SK-N-MC (cell line): ENCODE results near the gene SPDYE6.

Experiments used
- EZH2 ChIP-seq: fragments of 200-600 bp; sonication (generic); IDR thresholded peaks from one replicate; pipeline ENCODE4 v1.6.1; 2017; ENCODE audit warnings: antibody characterized with exemption
- POLR2AphosphoS5 ChIP-seq: IDR thresholded peaks from 2 replicates; pipeline ENCODE4 v1.6.1; 2012; ENCODE audit warnings: mild to moderate bottlenecking, low read depth, low read length, borderline replicate concordance

DNA sequence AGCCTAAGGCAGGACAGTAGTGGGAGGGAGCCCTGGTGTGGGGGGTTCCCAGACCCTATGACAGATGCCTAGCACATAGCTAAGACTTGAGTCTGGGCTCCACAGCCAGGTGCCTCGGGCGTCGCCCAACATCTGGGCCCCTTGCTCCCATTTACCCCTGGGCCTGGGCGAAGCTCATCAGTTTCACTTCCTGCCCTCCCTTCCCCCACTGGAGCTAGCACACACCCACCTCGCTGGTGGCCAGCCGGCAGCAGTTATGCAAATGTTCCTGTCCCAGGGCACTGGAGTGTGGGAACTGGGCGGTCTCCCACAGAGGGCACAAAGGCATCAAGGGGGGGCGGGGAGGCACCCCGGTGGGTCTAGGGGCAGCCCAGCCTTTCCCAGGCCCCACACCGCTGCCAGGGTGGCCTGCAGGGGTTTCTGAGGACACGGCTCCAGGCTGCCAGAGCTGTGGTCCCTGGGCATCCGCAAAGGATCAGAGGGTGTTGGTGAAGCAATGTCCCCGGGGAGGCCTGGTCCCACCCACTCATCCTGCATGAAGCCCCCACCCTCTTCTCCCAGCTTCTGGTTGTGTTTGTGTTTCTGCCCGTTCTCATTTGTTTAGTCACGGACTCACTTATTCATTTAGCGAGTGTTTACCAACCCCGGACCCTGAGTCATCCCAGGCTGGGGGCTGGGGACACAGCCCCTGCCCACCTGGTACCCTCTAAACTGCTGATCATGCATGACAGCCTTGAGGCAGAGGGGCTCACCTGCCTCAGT, 49.1 kb downstream of the SPDYE6 start:
- TF ChIP-seq EZH2 (no peak), POLR2AphosphoS5 (no peak)
